IMR-90 (cell line): ENCODE results near the gene ARHGEF39. TPM values are rescaled to one million over a fixed set of nuclear protein-coding genes. Genes with fewer than 3 reads are reported as not detected.

Source experiments
- ATAC-seq: fragments of 200-7000 bp; cut with Tn5 transposase; 2 replicates; pipeline ENCODE4 v1.9.1; 2020; ENCODE audit warnings: low read depth, mild to moderate bottlenecking, moderate library complexity
- BruUV-seq: library from RNA; stranded (reverse); fragments of 400-500 nt; replicated peaks from 2 replicates; lab custom pipeline; 2021; lab: Mats Ljungman, UMichigan
- CTCF ChIA-PET: fragments of 300-600 bp; formaldehyde crosslinking; extraction: SDS; loops from one replicate; lab custom pipeline; 2021; ENCODE audit warnings: antibody characterized with exemption; lab: Yijun Ruan, JAX
- POLR2A ChIA-PET: fragments of 300-600 bp; sonication (Branson Sonifier 250); formaldehyde crosslinking; loops from one replicate; lab custom pipeline; 2022; ENCODE audit warnings: antibody characterized with exemption; ENCODE audit not compliant: unreplicated experiment; lab: Charles Lee
- DNase-seq: peaks from one replicate; pipeline ENCODE4 v3.0.0; 2013
- H2AFZ ChIP-seq: replicated peaks from 2 replicates; pipeline ENCODE3; 2013; ENCODE audit warnings: low read length, mild to moderate bottlenecking; ENCODE audit not compliant: poor library complexity
- H2AK5ac ChIP-seq: 2 replicates; pipeline ENCODE4 v1.6.1; 2013; ENCODE audit warnings: low read depth, low read length, inconsistent platforms
- H2AK9ac ChIP-seq: replicated peaks from 2 replicates; pipeline ENCODE3; 2013; ENCODE audit warnings: mild to moderate bottlenecking, low read depth, low read length, moderate library complexity; ENCODE audit not compliant: poor library complexity
- H2BK120ac ChIP-seq: 2 replicates; pipeline ENCODE4 v1.6.1; 2013; ENCODE audit warnings: low read depth, low read length, inconsistent platforms
- H2BK15ac ChIP-seq: 3 replicates; pipeline ENCODE4 v1.6.1; 2013; ENCODE audit warnings: low read depth, low read length, inconsistent platforms
- H2BK20ac ChIP-seq: 2 replicates; pipeline ENCODE4 v1.6.1; 2013; ENCODE audit warnings: low read depth, mild to moderate bottlenecking, inconsistent platforms, low read length, moderate library complexity
- H2BK5ac ChIP-seq: 2 replicates; pipeline ENCODE4 v1.6.1; 2013; ENCODE audit warnings: mild to moderate bottlenecking, low read depth, low read length, inconsistent platforms; ENCODE audit not compliant: poor library complexity, severe bottlenecking
- H3K14ac ChIP-seq: replicated peaks from 2 replicates; pipeline ENCODE4 v1.6.1; 2013; ENCODE audit warnings: low read depth, low read length, inconsistent platforms
- H3K18ac ChIP-seq: 2 replicates; pipeline ENCODE4 v1.6.1; 2013; ENCODE audit warnings: low read depth, low read length, control low read depth
- H3K23ac ChIP-seq: 2 replicates; pipeline ENCODE4 v1.6.1; 2013; ENCODE audit warnings: low read depth, low read length, inconsistent platforms
- H3K27ac ChIP-seq: 2 replicates; pipeline ENCODE4 v1.5.1; 2013; ENCODE audit warnings: mild to moderate bottlenecking, control low read depth, low read length; ENCODE audit not compliant: insufficient read depth
- H3K27me3 ChIP-seq: 2 replicates; pipeline ENCODE4 v1.6.1; 2013; ENCODE audit warnings: low read length; ENCODE audit not compliant: control insufficient read depth, insufficient read depth
- H3K36me3 ChIP-seq: 2 replicates; pipeline ENCODE4 v1.6.1; 2013; ENCODE audit warnings: low read length, mixed read lengths; ENCODE audit not compliant: control insufficient read depth, insufficient read depth
- H3K4ac ChIP-seq: 2 replicates; pipeline ENCODE4 v1.6.1; 2013; ENCODE audit warnings: low read depth, low read length, inconsistent platforms
- H3K4me1 ChIP-seq: 2 replicates; pipeline ENCODE4 v1.6.1; 2013; ENCODE audit warnings: low read length, mixed read lengths; ENCODE audit not compliant: control insufficient read depth, insufficient read depth
- H3K4me2 ChIP-seq: 2 replicates; pipeline ENCODE4 v1.6.1; 2013; ENCODE audit warnings: low read depth, mild to moderate bottlenecking, control low read depth, low read length, moderate library complexity
- H3K4me3 ChIP-seq: 2 replicates; pipeline ENCODE4 v1.5.1; 2013; ENCODE audit warnings: low read depth, mild to moderate bottlenecking, control low read depth, low read length, moderate library complexity; ENCODE audit not compliant: insufficient read depth
- H3K56ac ChIP-seq: 2 replicates; pipeline ENCODE4 v1.6.1; 2013; ENCODE audit warnings: low read length, inconsistent platforms; ENCODE audit not compliant: insufficient read depth; ENCODE audit errors: extremely low read depth
- H3K79me1 ChIP-seq, 2 experiments: 2 replicates each; pipeline ENCODE4 v1.6.1; 2013; ENCODE audit warnings: low read length in 2 of 2, inconsistent platforms in 1 of 2, low read depth in 1 of 2
- H3K9ac ChIP-seq: 2 replicates; pipeline ENCODE4 v1.6.1; 2013; ENCODE audit warnings: low read depth, low read length, control low read depth
- H3K9me1 ChIP-seq: 2 replicates; pipeline ENCODE4 v1.6.1; 2013; ENCODE audit warnings: low read length, inconsistent platforms; ENCODE audit not compliant: insufficient read depth
- H3K9me3 ChIP-seq: 2 replicates; pipeline ENCODE4 v1.6.1; 2013; ENCODE audit warnings: low read length; ENCODE audit not compliant: control insufficient read depth, insufficient read depth
- H4K20me1 ChIP-seq: 2 replicates; pipeline ENCODE4 v1.6.1; 2013; ENCODE audit warnings: low read length, inconsistent platforms; ENCODE audit not compliant: insufficient read depth
- H4K5ac ChIP-seq: 2 replicates; pipeline ENCODE4 v1.6.1; 2013; ENCODE audit warnings: mild to moderate bottlenecking, low read depth, low read length, control low read depth
- H4K8ac ChIP-seq, 2 experiments: 2 replicates each; pipeline ENCODE4 v1.6.1; 2013; ENCODE audit warnings: low read depth in 2 of 2, low read length in 2 of 2, control low read depth in 1 of 2, inconsistent platforms in 1 of 2
- H4K91ac ChIP-seq: 2 replicates; pipeline ENCODE4 v1.6.1; 2013; ENCODE audit warnings: low read depth, low read length, inconsistent platforms; ENCODE audit not compliant: insufficient read depth
- MAZ ChIP-seq: IDR thresholded peaks from 2 replicates; pipeline ENCODE4 v1.6.1; 2012; ENCODE audit warnings: low read depth, mild to moderate bottlenecking, low read length, improper control_type of control experiment, moderate library complexity, borderline replicate concordance
- MXI1 ChIP-seq: IDR thresholded peaks from 2 replicates; pipeline ENCODE4 v1.6.1; 2012; ENCODE audit warnings: low read depth, mild to moderate bottlenecking, low read length, moderate library complexity, borderline replicate concordance
- NFE2L2 ChIP-seq: fragments of 150-350 bp; IDR thresholded peaks from 2 replicates; pipeline ENCODE4 v1.6.1; 2016; ENCODE audit warnings: low read depth, mild to moderate bottlenecking, low read length
- SMC3 ChIP-seq: fragments of 150-350 bp; IDR thresholded peaks from 2 replicates; pipeline ENCODE4 v1.6.1; 2016; ENCODE audit warnings: low read depth, mild to moderate bottlenecking, antibody characterized with exemption, low read length, moderate library complexity
- USF2 ChIP-seq: fragments of 150-350 bp; IDR thresholded peaks from 2 replicates; pipeline ENCODE4 v1.6.1; 2017; ENCODE audit warnings: mild to moderate bottlenecking, antibody characterized with exemption, low read length, low read depth
- WGBS, 2 experiments: methylation state at CpG; one replicate each; pipeline versions ENCODE4 v1.1.5 to v1.1.7; 2013; ENCODE audit warnings: missing lambda C conversion rate in 2 of 2; ENCODE audit not compliant: insufficient read length in 1 of 2; ENCODE audit errors: extremely low coverage in 2 of 2; 5-methylcytosine and 5-hydroxymethylcytosine counted together
- dilution Hi-C: fragments of 300-500 bp; cut with HindIII; formaldehyde crosslinking; loops from one replicate; pipeline ENCODE4 v1.14.3; 2018; ENCODE audit warnings: low sequenced_read_pairs; ENCODE audit not compliant: unreplicated experiment
- in situ Hi-C: fragments of 300-500 bp; cut with MboI; formaldehyde crosslinking; loops from 3 replicates; pipeline ENCODE4 v1.14.3; 2019; ENCODE audit warnings: low sequenced_read_pairs, inconsistent platforms, mixed read lengths
- intact Hi-C: fragments of 100-400 bp; cut with micrococcal nuclease; formaldehyde crosslinking; loops from 2 replicates; pipeline ENCODE4 v1.10.0; 2022
- polyA plus RNA-seq, 3 experiments: library from polyadenylated mRNA; depleted of rRNA; stranded (reverse); fragments of >200 nt; gene quantifications; 2 replicates each; pipeline ENCODE4 v1.2.3, GENCODE V29; 2012; ENCODE audit warnings: low replicate concordance in 1 of 3
- total RNA-seq: library from RNA; depleted of rRNA; stranded (reverse); fragments of >200 nt; gene quantifications from 2 replicates; pipeline ENCODE4 v1.2.3, GENCODE V29; 2012

The ARHGEF39 gene
- total and polyA plus RNA-seq, 2 of the 4 experiments (the other 2 are of a cell fraction), result 2.5 to 2.8 TPM

- no peak overlapping the region for H2BK20ac ChIP-seq
Measured at GRCh38 chr9:35686222-35687203, 21.5 kb upstream of the ARHGEF39 start.

More at GRCh38 chr9:35686222-35687203, 21.5 kb upstream of the ARHGEF39 start:
- H4K20me1 ChIP-seq, result peaks cover 82% of the 10 kb centered on the region
- H3K4me1 ChIP-seq, result peaks cover 51% of the 10 kb centered on the region
- H4K5ac ChIP-seq, result no peak overlapping the region
- POLR2A ChIA-PET, result interaction anchor here (0.6 to 3.8 kb wide), 9 partner anchors 8 to 29 kb away, joined by 3 to 14 read pairs (median 5); partner anchors contain the start of genes CCDC107 and RMRP
- H3K27ac ChIP-seq, result peak overlapping the region; percentile 18
- peaks cover 13 to 85% of the 10 kb centered on the region in 2 experiments for H3K79me1 ChIP-seq
- no peaks in the 10 kb centered on the region for H3K9me3 ChIP-seq
- no peak overlapping the region for H3K4ac ChIP-seq
- CTCF ChIA-PET, result no interaction called here
- peak overlapping the region; percentile 50 for H3K14ac ChIP-seq
- H2BK5ac ChIP-seq, result peak overlapping the region; percentile 98
- in situ Hi-C loops (no loop called here), intact Hi-C loops (loop anchor here (10.0 kb wide), 1 partner anchor 82 kb away; the partner anchor contains the start of gene TESK1), dilution Hi-C loops (no loop called here)
- peak overlapping the region; percentile 26 for H3K4me3 ChIP-seq
- peak overlapping the region; percentile 97 for H3K4me2 ChIP-seq
- no peak overlapping the region for H2BK15ac ChIP-seq
- H3K23ac ChIP-seq, result peak overlapping the region; percentile 92
- no peak for ATAC-seq
- peak overlapping the region; percentile 34 for H2AK9ac ChIP-seq
- no peak overlapping the region for H2AK5ac ChIP-seq
- no peak overlapping the region for H2BK120ac ChIP-seq
- TF ChIP-seq USF2, result no peak
- no peak for TF ChIP-seq MAZ
- no peak for TF ChIP-seq NFE2L2
- TF ChIP-seq SMC3, result no peak
- peak; percentile 45; the same call in 1 of the 2 replicates for TF ChIP-seq MXI1
- no peak overlapping the region for H4K91ac ChIP-seq
- H4K8ac ChIP-seq, result no peak overlapping the region
- peak; percentile 60 for DNase-seq
- H3K27me3 ChIP-seq, result no peaks in the 10 kb centered on the region
- no TSS peak for BruUV-seq
- peaks cover 65% of the 10 kb centered on the region for H3K36me3 ChIP-seq
- peak overlapping the region; percentile 8; the same call in 1 of the 2 replicates for H3K18ac ChIP-seq
- H3K9ac ChIP-seq, result peak overlapping the region; percentile 58
- H3K56ac ChIP-seq, result peak overlapping the region; percentile 22; the same call in 1 of the 2 replicates
- 68% methylated on average over 3 of the region's 11 CpGs; no CpG with 5 or more reads in 1 of the 2 experiments for WGBS, 2 experiments
- H3K9me1 ChIP-seq, result peaks cover 41% of the 10 kb centered on the region
- peak overlapping the region; percentile 17 for H2AFZ ChIP-seq
